GM12801 (cell line): ENCODE measurements around the gene SLC1A3.

Experiments
- CTCF ChIP-seq: IDR thresholded peaks from one replicate; pipeline ENCODE4 v1.5.1; 2011; ENCODE audit warnings: control low read depth; ENCODE audit not compliant: insufficient read length; ENCODE audit errors: extremely low read depth

SLC1A3 gene

GRCh38 chr5:36606428-36607113 is at the start of gene SLC1A3:
TSS of gene SLC1A3 (plus strand) at chr5:36606606. CDS start at chr5:36608424, 1,818 bp downstream.
- TF ChIP-seq CTCF = no peak

- no peak for TF ChIP-seq CTCF
Measured at GRCh38 chr5:36558641-36559040, 47.8 kb upstream of the SLC1A3 start.

- no peak for TF ChIP-seq CTCF
Measured at GRCh38 chr5:36561601-36562000, 44.8 kb upstream of the SLC1A3 start.

GRCh38 chr5:36569491-36569890 is 36.9 kb upstream of the SLC1A3 start:
- TF ChIP-seq CTCF = no peak

GRCh38 chr5:36570301-36571095 is 35.9 kb upstream of the SLC1A3 start:
- TF ChIP-seq CTCF = no peak

GRCh38 chr5:36571401-36572042 is 34.9 kb upstream of the SLC1A3 start:
- TF ChIP-seq CTCF = no peak

GRCh38 chr5:36573438-36573837 is 33.0 kb upstream of the SLC1A3 start:
- no peak for TF ChIP-seq CTCF
